Subcutaneous abdominal adipose tissue (tissue), 5 donors: ENCODE results near the gene CENPK.

Experiments used
- H3K27ac ChIP-seq: one replicate; pipeline ENCODE4 v1.7.0; 2013; ENCODE audit warnings: low read depth, mild to moderate bottlenecking, inconsistent platforms, low read length, moderate library complexity
- H3K27me3 ChIP-seq, 5 donors: one replicate each; pipeline ENCODE4 v1.7.0; 2013; ENCODE audit warnings: low read length in 5 of 5, inconsistent platforms in 1 of 5; ENCODE audit not compliant: control insufficient read depth in 5 of 5, insufficient read depth in 4 of 5
- H3K36me3 ChIP-seq, 5 donors: one replicate each; pipeline ENCODE4 v1.7.0; 2013; ENCODE audit warnings: low read length in 5 of 5; ENCODE audit not compliant: control insufficient read depth in 5 of 5, insufficient read depth in 5 of 5
- H3K4me1 ChIP-seq, 5 donors: one replicate each; pipeline ENCODE4 v1.7.0; 2013; ENCODE audit warnings: low read length in 5 of 5, mild to moderate bottlenecking in 3 of 5, moderate library complexity in 1 of 5; ENCODE audit not compliant: control insufficient read depth in 5 of 5, insufficient read depth in 5 of 5
- H3K4me3 ChIP-seq, 5 donors: one replicate each; pipeline ENCODE4 v1.7.0; 2013; ENCODE audit warnings: low read length in 5 of 5, low read depth in 1 of 5
- H3K9ac ChIP-seq, 5 donors: one replicate each; pipeline ENCODE4 v1.7.0; 2013; ENCODE audit warnings: low read length in 5 of 5, mild to moderate bottlenecking in 4 of 5, moderate library complexity in 3 of 5
- H3K9me3 ChIP-seq, 5 donors: one replicate each; pipeline ENCODE4 v1.7.0; 2013; ENCODE audit warnings: low read length in 5 of 5; ENCODE audit not compliant: control insufficient read depth in 5 of 5
- donor health status: healthy.
- donor health status: healthy.
- donor health status: healthy.
- donor health status: healthy.
- donor health status: healthy.

Gene CENPK

GRCh38 chr5:65482296-65482735 is 80.7 kb downstream of the CENPK start:
- Histone ChIP-seq H3K4me1 (peaks cover 2 to 34% (median 26%) of the 10 kb centered on the region in 5 donors), H3K27me3 (no peaks in the 10 kb centered on the region), H3K9ac (peak overlapping the region; percentile 70 to 87 (median 75)), H3K36me3 (no peaks in the 10 kb centered on the region), H3K4me3 (peak overlapping the region; percentile 73 to 94 (median 84)), H3K9me3 (no peaks in the 10 kb centered on the region), H3K27ac (peak overlapping the region; percentile 96)

GRCh38 chr5:65481635-65482295 is 81.2 kb downstream of the CENPK start, which contains the start of gene ADAMTS6:
Gene ADAMTS6 (minus strand): TSS chr5:65481920. CDS start chr5:65473673, 8,247 bp downstream.
- Histone ChIP-seq H3K27me3 (no peaks in the 10 kb centered on the region), H3K9me3 (no peaks in the 10 kb centered on the region), H3K27ac (peak within 1 kb of the TSS; percentile 96), H3K36me3 (no peaks in the 10 kb centered on the region), H3K4me1 (peaks cover 2 to 34% (median 26%) of the 10 kb centered on the region in 5 donors), H3K9ac (peak within 1 kb of the TSS; percentile 70 to 87 (median 75)), H3K4me3 (peak within 1 kb of the TSS; percentile 73 to 94 (median 84))

GRCh38 chr5:65481171-65481581 is 81.8 kb downstream of the CENPK start:
- Histone ChIP-seq H3K4me1 (peaks cover 2 to 34% (median 26%) of the 10 kb centered on the region in 5 donors), H3K9me3 (no peaks in the 10 kb centered on the region), H3K9ac (peak overlapping the region in 4 of 5 donors; percentile 58 to 80 (median 75)), H3K4me3 (peak overlapping the region; percentile 73 to 94 (median 84)), H3K36me3 (no peaks in the 10 kb centered on the region), H3K27me3 (no peaks in the 10 kb centered on the region), H3K27ac (peak overlapping the region; percentile 96)

DNA sequence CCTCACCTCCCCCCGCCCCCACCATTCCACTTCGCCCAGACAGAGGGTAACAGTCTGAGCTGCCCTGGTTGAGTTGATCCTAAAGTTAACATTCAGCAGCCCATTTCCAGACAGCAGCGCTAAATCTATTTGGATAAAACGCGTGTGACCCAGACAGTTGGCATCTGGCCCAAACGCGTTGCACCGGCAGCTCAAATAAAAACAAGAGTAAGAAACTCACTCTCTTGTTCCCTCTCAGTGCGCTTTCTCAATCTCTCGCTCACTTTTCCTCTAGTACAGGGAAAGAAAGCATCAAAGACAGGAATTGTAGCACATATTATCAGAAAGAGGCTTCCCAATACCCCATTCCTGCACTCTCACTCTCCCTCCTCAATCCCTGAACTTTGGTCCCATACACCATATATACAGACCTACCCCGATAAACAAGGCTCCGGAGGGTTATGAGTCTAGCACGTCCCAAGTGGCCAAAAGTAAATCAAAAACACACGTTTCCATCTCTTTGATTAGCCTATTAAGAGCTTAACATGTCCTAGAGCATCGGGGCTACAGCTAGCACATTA is 82.6 kb downstream of the CENPK start:
- Histone ChIP-seq H3K4me1 (peaks cover 2 to 34% (median 26%) of the 10 kb centered on the region in 5 donors), H3K27me3 (no peaks in the 10 kb centered on the region), H3K9ac (peak overlapping the region; percentile 0 to 68 (median 57)), H3K9me3 (no peaks in the 10 kb centered on the region), H3K36me3 (no peaks in the 10 kb centered on the region), H3K27ac (peak overlapping the region; percentile 21), H3K4me3 (peak overlapping the region; percentile 73 to 94 (median 84))

- Histone ChIP-seq H3K4me3 (peak overlapping the region; percentile 73 to 94 (median 84)), H3K27ac (peak overlapping the region; percentile 21), H3K9me3 (no peaks in the 10 kb centered on the region), H3K4me1 (peaks cover 2 to 37% (median 26%) of the 10 kb centered on the region in 5 donors), H3K36me3 (no peaks in the 10 kb centered on the region), H3K9ac (peak overlapping the region in 1 of 5 donors; percentile 57), H3K27me3 (no peaks in the 10 kb centered on the region)
Measured at GRCh38 chr5:65479527-65479926, 83.4 kb downstream of the CENPK start.

DNA sequence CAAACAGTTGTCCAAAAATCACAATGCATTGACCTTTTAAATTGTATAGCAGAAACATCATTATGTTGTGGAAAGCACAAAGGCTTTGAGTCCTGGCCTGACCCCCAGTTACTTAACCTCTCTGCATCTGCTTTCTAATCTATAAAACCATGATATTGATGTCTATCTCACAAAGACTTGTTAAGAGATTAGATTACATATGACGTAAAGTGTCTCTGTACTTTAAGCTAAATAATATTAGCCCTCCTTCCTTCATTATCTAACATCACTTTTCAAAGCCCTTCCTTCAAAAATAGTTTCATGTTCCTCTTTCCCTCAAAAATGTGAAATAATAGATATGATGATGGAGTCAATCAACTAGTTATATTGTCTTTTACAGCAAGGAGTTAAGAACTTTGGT is 84.6 kb downstream of the CENPK start:
- H3K9ac ChIP-seq = no peak overlapping the region
- no peaks in the 10 kb centered on the region for H3K27me3 ChIP-seq
- no peak overlapping the region for H3K27ac ChIP-seq
- H3K4me3 ChIP-seq = no peak overlapping the region
- H3K9me3 ChIP-seq = no peaks in the 10 kb centered on the region
- no peaks in the 10 kb centered on the region for H3K36me3 ChIP-seq
- H3K4me1 ChIP-seq = peaks cover 2 to 39% (median 23%) of the 10 kb centered on the region in 5 donors

GRCh38 chr5:65475895-65476294 is 87.1 kb downstream of the CENPK start:
- H3K9me3 ChIP-seq = no peaks in the 10 kb centered on the region
- H3K4me3 ChIP-seq = no peak overlapping the region
- no peak overlapping the region for H3K27ac ChIP-seq
- no peaks in the 10 kb centered on the region for H3K27me3 ChIP-seq
- H3K4me1 ChIP-seq = peaks cover 0 to 23% (median 11%) of the 10 kb centered on the region in 5 donors
- H3K36me3 ChIP-seq = no peaks in the 10 kb centered on the region
- H3K9ac ChIP-seq = no peak overlapping the region

GRCh38 chr5:65475336-65475735 is 87.6 kb downstream of the CENPK start:
- Histone ChIP-seq H3K4me3 (no peak overlapping the region), H3K36me3 (no peaks in the 10 kb centered on the region), H3K4me1 (peaks cover 0 to 18% (median 6%) of the 10 kb centered on the region in 5 donors), H3K27ac (no peak overlapping the region), H3K9ac (no peak overlapping the region), H3K9me3 (no peaks in the 10 kb centered on the region), H3K27me3 (no peaks in the 10 kb centered on the region)

GRCh38 chr5:65474130-65474711 is 88.7 kb downstream of the CENPK start:
- Histone ChIP-seq H3K27ac (no peak overlapping the region), H3K36me3 (no peaks in the 10 kb centered on the region), H3K9ac (no peak overlapping the region), H3K27me3 (no peaks in the 10 kb centered on the region), H3K4me1 (peaks cover 0 to 9% (median 0%) of the 10 kb centered on the region in 5 donors), H3K9me3 (no peaks in the 10 kb centered on the region), H3K4me3 (no peak overlapping the region)

DNA sequence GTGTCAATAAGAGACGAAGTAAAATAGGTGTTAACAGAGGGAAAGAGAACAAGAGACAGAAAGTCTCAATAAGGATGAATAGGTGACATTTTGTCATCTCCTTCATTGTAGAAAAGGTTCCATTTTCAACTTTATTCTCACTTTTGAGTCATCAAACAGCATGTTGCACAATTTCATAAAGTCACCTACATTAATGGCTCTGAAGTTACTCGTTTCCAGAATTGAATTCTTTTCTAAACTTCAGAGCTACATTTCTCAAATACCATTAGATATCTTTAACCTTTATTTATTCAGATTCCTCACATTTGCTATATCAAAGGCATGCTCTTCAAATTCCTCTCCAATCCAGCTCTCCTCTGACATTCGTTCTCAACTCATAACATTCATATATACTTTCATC is 94.3 kb downstream of the CENPK start:
- no peaks in the 10 kb centered on the region for H3K36me3 ChIP-seq
- H3K27me3 ChIP-seq = no peaks in the 10 kb centered on the region
- H3K9ac ChIP-seq = no peak overlapping the region
- H3K4me3 ChIP-seq = no peak overlapping the region
- no peaks in the 10 kb centered on the region for H3K9me3 ChIP-seq
- H3K4me1 ChIP-seq = no peaks in the 10 kb centered on the region
- no peak overlapping the region for H3K27ac ChIP-seq
